Ovary (tissue), 9 donors: Measurements from ENCODE around the gene BACH2. TPM values are rescaled to one million over a fixed set of nuclear protein-coding genes. Genes with fewer than 3 reads are reported as not detected.

Experiments used
- DNase-seq, 5 donors: peaks; one replicate each; pipeline ENCODE4 v3.0.0-alpha.2; 2019 to 2020
- H3K27ac ChIP-seq, 2 donors: fragments of 200-600 bp; one replicate each; pipeline versions ENCODE4 v1.5.1 to v1.8.0; 2019 to 2022
- H3K27me3 ChIP-seq: fragments of 200-600 bp; one replicate; pipeline ENCODE4 v1.8.0; 2022
- H3K36me3 ChIP-seq: fragments of 200-600 bp; sonication (generic); one replicate; pipeline ENCODE4 v1.5.1; 2019
- H3K4me1 ChIP-seq: one replicate; pipeline ENCODE4 v1.8.1; 2013; ENCODE audit warnings: mild to moderate bottlenecking, moderate library complexity; ENCODE audit not compliant: insufficient read depth
- H3K4me3 ChIP-seq: fragments of 200-600 bp; sonication (generic); one replicate; pipeline ENCODE4 v1.5.1; 2017
- H3K9me3 ChIP-seq, 2 donors: fragments of 200-600 bp in 1 of 2; sonication (generic) in 1 of 2; one replicate each; pipeline versions ENCODE4 v1.5.1 to v1.8.1; 2013 to 2019; ENCODE audit warnings: mild to moderate bottlenecking in 1 of 2, moderate library complexity in 1 of 2
- CTCF ChIP-seq, 3 donors: fragments of 450-650 bp in 2 of 3; fragments of 200-600 bp in 1 of 3; IDR thresholded peaks; one replicate each; pipeline versions ENCODE4 v1.5.1 to v1.8.0; 2016 to 2022; ENCODE audit warnings: antibody characterized with exemption in 3 of 3, mild to moderate bottlenecking in 1 of 3
- EP300 ChIP-seq: sonication (generic); formaldehyde crosslinking; IDR thresholded peaks from one replicate; pipeline ENCODE4 v1.6.1; 2017; ENCODE audit warnings: antibody characterized with exemption
- POLR2A ChIP-seq: fragments of 450-650 bp; IDR thresholded peaks from one replicate; pipeline ENCODE4 v1.6.1; 2017; ENCODE audit warnings: antibody characterized with exemption, mild to moderate bottlenecking, moderate library complexity
- WGBS, 3 donors: extraction: QIAGEN DNeasy Blood & Tissue Kit in 1 of 3; methylation state at CpG; one replicate each; pipeline versions ENCODE4 v1.1.5 to v1.1.7; 2013 to 2017; 5-methylcytosine and 5-hydroxymethylcytosine counted together
- intact Hi-C, 4 donors: fragments of 100-400 bp; cut with DNase I; formaldehyde crosslinking; loops; one replicate each; pipeline versions ENCODE4 v1.11.0 to v1.15.1; 2022 to 2023
- polyA plus RNA-seq, 2 donors: library from polyadenylated mRNA; stranded (reverse); fragments of 200-250 nt in 1 of 2; fragments of 350-450 nt in 1 of 2; fragmentation: Illumina TruSeq in 1 of 2; extraction: RNeasy Lipid Tissue Mini Kit (QIAGEN cat#74804) in 1 of 2; gene quantifications; one replicate each; pipeline ENCODE4 v1.2.3, GENCODE V29; 2013 to 2014
- total RNA-seq, 7 donors: library from RNA; depleted of rRNA in 2 of 7; stranded (reverse); fragments of >200 nt in 2 of 7; fragmentation: NEBNext Ultra II Directional in 3 of 7; extraction: Animal tissue kit (Norgen Biotek cat#: 25700) in 3 of 7; gene quantifications; one replicate each; pipeline versions ENCODE4 v1.1.0 to v1.2.4, GENCODE V29; 2016 to 2023
- donor health status: DM: no; HTN: no; CAD: no; lungs with moderate emphysema.
- donor health status: DM: no; HTN: no; CAD: no.
- donor health status: Bipolar disorder and iron deficiency.
- donor health status: DM: yes; HTN: yes; CAD: no.
- donor health status: DM: no; HTN: no; CAD: no.
- donor health status: DM: yes; HTN: yes; CAD: no.

BACH2 gene
- total and polyA plus RNA-seq, 9 donors = 2.6 to 19.2 (median 10.5) TPM

- H3K4me1 ChIP-seq = no peaks in the 10 kb centered on the region
- H3K27me3 ChIP-seq = no peaks in the 10 kb centered on the region
- 72 to 93% (median 87%) methylated on average over 1 of the region's 1 CpG for WGBS, 3 donors
- H3K27ac ChIP-seq = no peak overlapping the region
- H3K9me3 ChIP-seq = no peaks in the 10 kb centered on the region
- intact Hi-C loops = loop anchor here in 1 of 4 donors (10.0 kb wide), 1 partner anchor 429 kb away; no protein-coding TSS in a partner anchor
- H3K36me3 ChIP-seq = no peaks in the 10 kb centered on the region
- TF ChIP-seq CTCF (IDR thresholded peaks at IDR 0.05) = no peak
- no peak for TF ChIP-seq POLR2A
- no peak for TF ChIP-seq EP300
- no peak overlapping the region for H3K4me3 ChIP-seq
- DNase-seq = no peak
Observed at GRCh38 chr6:89966228-89966544, 330.5 kb downstream of the BACH2 start.

- H3K4me1 ChIP-seq = no peaks in the 10 kb centered on the region
- DNase-seq = no peak
- H3K9me3 ChIP-seq = no peaks in the 10 kb centered on the region
- TF ChIP-seq CTCF (IDR thresholded peaks at IDR 0.05) = no peak
- TF ChIP-seq POLR2A = no peak
- TF ChIP-seq EP300 = no peak
- intact Hi-C loops = loop anchor here in 1 of 4 donors (10.0 kb wide), 1 partner anchor 429 kb away; no protein-coding TSS in a partner anchor
- H3K27me3 ChIP-seq = no peaks in the 10 kb centered on the region
- no peak overlapping the region for H3K4me3 ChIP-seq
- 89 to 94% (median 94%) methylated on average over 2 of the region's 2 CpGs for WGBS, 3 donors
- no peaks in the 10 kb centered on the region for H3K36me3 ChIP-seq
- H3K27ac ChIP-seq = no peak overlapping the region
Observed at GRCh38 chr6:89965441-89966227, 331.0 kb downstream of the BACH2 start.

- Histone ChIP-seq H3K27me3 (no peaks in the 10 kb centered on the region), H3K4me1 (no peaks in the 10 kb centered on the region), H3K9me3 (no peaks in the 10 kb centered on the region), H3K36me3 (no peaks in the 10 kb centered on the region), H3K27ac (no peak overlapping the region), H3K4me3 (no peak overlapping the region)
- no peak for DNase-seq
- 82 to 90% (median 88%) methylated on average over 3 of the region's 3 CpGs for WGBS, 3 donors
- intact Hi-C loops = loop anchor here in 1 of 4 donors (10.0 kb wide), 1 partner anchor 431 kb away; no protein-coding TSS in a partner anchor
- TF ChIP-seq CTCF (IDR thresholded peaks at IDR 0.05) = no peak
- no peak for TF ChIP-seq POLR2A
- no peak for TF ChIP-seq EP300
Observed at GRCh38 chr6:89963391-89963790, 333.3 kb downstream of the BACH2 start.

- H3K4me1 ChIP-seq = no peaks in the 10 kb centered on the region
- 94 to 98% (median 95%) methylated on average over 2 of the region's 2 CpGs for WGBS, 3 donors
- DNase-seq = no peak
- no peak overlapping the region for H3K4me3 ChIP-seq
- H3K36me3 ChIP-seq = no peaks in the 10 kb centered on the region
- TF ChIP-seq CTCF (IDR thresholded peaks at IDR 0.05) (no peak), EP300 (no peak), POLR2A (no peak)
- no peak overlapping the region for H3K27ac ChIP-seq
- H3K27me3 ChIP-seq = no peaks in the 10 kb centered on the region
- no peaks in the 10 kb centered on the region for H3K9me3 ChIP-seq
- intact Hi-C loops = loop anchor here in 1 of 4 donors (10.0 kb wide), 1 partner anchor 433 kb away; no protein-coding TSS in a partner anchor
Observed at GRCh38 chr6:89961481-89961880, 335.2 kb downstream of the BACH2 start.
